PFSK-1 (cell line): ENCODE results near the gene C12orf54.

Source experiments
- FOXP2 ChIP-seq: optimal IDR thresholded peaks from 2 replicates; pipeline ENCODE3; 2011; ENCODE audit warnings: borderline replicate concordance, control low read depth, inconsistent platforms; ENCODE audit not compliant: insufficient read depth; ENCODE audit errors: extremely low read length, extremely low read depth
- POLR2AphosphoS5 ChIP-seq: IDR thresholded peaks from 2 replicates; pipeline ENCODE4 v1.6.1; 2012; ENCODE audit warnings: low read depth, mild to moderate bottlenecking, control low read depth, low read length, moderate library complexity
- SIN3A ChIP-seq: IDR thresholded peaks from 2 replicates; pipeline ENCODE4 v1.6.1; 2012; ENCODE audit warnings: mild to moderate bottlenecking, low read length, moderate library complexity, borderline replicate concordance; ENCODE audit not compliant: insufficient read depth
- TAF1 ChIP-seq: IDR thresholded peaks from 2 replicates; pipeline ENCODE4 v1.6.1; 2012; ENCODE audit warnings: low read length, control low read depth, borderline replicate concordance; ENCODE audit not compliant: insufficient read depth
- TF ChIP-seq, protein P1 (sequence below), 2 experiments: IDR thresholded peaks; 2 replicates each; pipeline versions ENCODE4 v1.6.1 to v1.8.0; 2011 to 2012; ENCODE audit warnings: low read depth in 2 of 2, low read length in 2 of 2, control low read depth in 1 of 2, inconsistent platforms in 1 of 2, mild to moderate bottlenecking in 1 of 2, moderate library complexity in 1 of 2; ENCODE audit not compliant: insufficient read depth in 1 of 2

The C12orf54 gene

GRCh38 chr12:48459259-48459658 lies 23.0 kb upstream of the C12orf54 start:
- TF ChIP-seq POLR2AphosphoS5 = no peak
- TF ChIP-seq, protein P1, sequence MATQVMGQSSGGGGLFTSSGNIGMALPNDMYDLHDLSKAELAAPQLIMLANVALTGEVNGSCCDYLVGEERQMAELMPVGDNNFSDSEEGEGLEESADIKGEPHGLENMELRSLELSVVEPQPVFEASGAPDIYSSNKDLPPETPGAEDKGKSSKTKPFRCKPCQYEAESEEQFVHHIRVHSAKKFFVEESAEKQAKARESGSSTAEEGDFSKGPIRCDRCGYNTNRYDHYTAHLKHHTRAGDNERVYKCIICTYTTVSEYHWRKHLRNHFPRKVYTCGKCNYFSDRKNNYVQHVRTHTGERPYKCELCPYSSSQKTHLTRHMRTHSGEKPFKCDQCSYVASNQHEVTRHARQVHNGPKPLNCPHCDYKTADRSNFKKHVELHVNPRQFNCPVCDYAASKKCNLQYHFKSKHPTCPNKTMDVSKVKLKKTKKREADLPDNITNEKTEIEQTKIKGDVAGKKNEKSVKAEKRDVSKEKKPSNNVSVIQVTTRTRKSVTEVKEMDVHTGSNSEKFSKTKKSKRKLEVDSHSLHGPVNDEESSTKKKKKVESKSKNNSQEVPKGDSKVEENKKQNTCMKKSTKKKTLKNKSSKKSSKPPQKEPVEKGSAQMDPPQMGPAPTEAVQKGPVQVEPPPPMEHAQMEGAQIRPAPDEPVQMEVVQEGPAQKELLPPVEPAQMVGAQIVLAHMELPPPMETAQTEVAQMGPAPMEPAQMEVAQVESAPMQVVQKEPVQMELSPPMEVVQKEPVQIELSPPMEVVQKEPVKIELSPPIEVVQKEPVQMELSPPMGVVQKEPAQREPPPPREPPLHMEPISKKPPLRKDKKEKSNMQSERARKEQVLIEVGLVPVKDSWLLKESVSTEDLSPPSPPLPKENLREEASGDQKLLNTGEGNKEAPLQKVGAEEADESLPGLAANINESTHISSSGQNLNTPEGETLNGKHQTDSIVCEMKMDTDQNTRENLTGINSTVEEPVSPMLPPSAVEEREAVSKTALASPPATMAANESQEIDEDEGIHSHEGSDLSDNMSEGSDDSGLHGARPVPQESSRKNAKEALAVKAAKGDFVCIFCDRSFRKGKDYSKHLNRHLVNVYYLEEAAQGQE (IDR thresholded peaks at IDR 0.05; ENCODE audit: insufficient read depth in 1 of 2, low read depth in 2 of 2, low read length in 2 of 2) = no peak
- TF ChIP-seq TAF1 = no peak
- no peak for TF ChIP-seq FOXP2
- no peak for TF ChIP-seq SIN3A

DNA sequence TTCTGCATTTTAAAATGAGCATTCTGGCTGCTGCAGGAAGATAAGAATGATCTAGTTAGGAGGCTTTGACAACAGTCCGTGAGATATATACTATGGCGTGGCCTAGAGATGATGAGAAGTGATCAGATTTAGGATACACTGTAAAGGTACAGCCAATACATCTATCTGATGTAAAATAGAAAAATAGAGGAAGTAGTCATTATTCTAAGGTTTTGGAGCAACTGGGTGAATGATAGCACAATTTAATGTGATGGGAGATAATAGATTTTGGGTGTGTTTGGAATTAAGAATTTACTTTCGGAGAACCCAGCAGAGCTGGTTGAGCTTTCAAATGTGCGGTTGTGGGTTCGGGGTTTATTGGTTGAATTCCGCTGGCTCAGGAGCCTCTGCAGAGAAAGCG lies 10.0 kb upstream of the C12orf54 start, which contains the start of gene ANP32D:
TSS of gene ANP32D (plus strand) at position 301 of the 400 bp plus-strand sequence. CDS start 106 bp downstream, outside the sequence.
- no peak for TF ChIP-seq FOXP2
- no peak for TF ChIP-seq POLR2AphosphoS5
- TF ChIP-seq, protein P1 (IDR thresholded peaks at IDR 0.05; ENCODE audit: insufficient read depth in 1 of 2, low read depth in 2 of 2, low read length in 2 of 2) = no peak
- TF ChIP-seq TAF1 = no peak
- TF ChIP-seq SIN3A = no peak

- TF ChIP-seq SIN3A (no peak), FOXP2 (no peak), POLR2AphosphoS5 (no peak), TAF1 (no peak)
Observed at GRCh38 chr12:48473061-48473460, 9.2 kb upstream of the C12orf54 start.

DNA sequence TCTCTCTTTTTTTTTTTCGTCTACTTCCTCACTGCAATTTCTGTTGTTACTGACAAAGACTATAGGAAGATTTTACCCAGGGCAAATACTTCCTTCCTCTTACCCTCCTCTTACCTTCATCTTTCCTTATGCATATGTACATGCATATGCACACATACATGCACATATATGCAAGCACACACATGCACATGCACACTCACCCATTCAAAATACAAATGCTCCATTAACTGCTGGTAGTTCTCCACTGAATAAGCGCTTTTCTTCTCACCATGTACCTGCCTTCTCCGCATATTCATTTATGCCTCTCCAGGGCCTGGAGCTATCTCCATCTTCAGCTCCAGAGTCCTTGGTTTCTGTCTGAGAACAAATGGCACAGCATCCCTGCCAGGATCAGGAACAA lies 632 bp downstream of the C12orf54 start:
- TF ChIP-seq, protein P1 (IDR thresholded peaks at IDR 0.05; ENCODE audit: insufficient read depth in 1 of 2, low read depth in 2 of 2, low read length in 2 of 2) = no peak
- no peak for TF ChIP-seq POLR2AphosphoS5

DNA sequence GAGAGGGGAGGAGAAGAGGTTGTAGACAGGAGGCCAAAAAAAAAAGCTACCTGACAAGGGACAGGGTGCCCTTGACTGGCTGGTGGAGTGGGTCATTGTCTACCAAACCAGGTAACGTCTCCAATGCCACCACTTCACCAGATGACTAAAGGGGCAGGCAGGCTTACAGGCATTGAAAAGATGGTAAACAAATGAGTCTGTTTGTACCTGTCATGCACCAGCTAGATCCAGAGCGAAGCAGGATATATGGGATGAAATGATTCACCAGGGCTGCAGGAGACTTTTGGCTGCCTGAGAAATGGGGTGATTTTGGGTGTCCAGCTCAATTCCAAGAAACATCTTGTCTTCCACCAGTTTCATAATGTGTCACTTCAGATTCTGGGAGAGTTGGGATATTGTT lies 4.0 kb downstream of the C12orf54 start:
- TF ChIP-seq POLR2AphosphoS5 = no peak
- TF ChIP-seq TAF1 = no peak
- TF ChIP-seq, protein P1 (IDR thresholded peaks at IDR 0.05; ENCODE audit: insufficient read depth in 1 of 2, low read depth in 2 of 2, low read length in 2 of 2) = no peak
- no peak for TF ChIP-seq FOXP2
- TF ChIP-seq SIN3A = no peak
